A673 (cell line): ENCODE results near the gene BLOC1S2.

Experiments
- CTCF ChIP-seq: fragments of 300-800, 200-600 bp; sonication (generic); conservative IDR thresholded peaks from 2 replicates; pipeline ENCODE4 v1.5.1; 2017; ENCODE audit warnings: low read depth, mild to moderate bottlenecking, antibody characterized with exemption, low read length, moderate library complexity, mixed read lengths
- EZH2 ChIP-seq: fragments of 200-600 bp; sonication (generic); IDR thresholded peaks from 2 replicates; pipeline ENCODE4 v1.6.1; 2017; ENCODE audit warnings: borderline replicate concordance, low read depth, mild to moderate bottlenecking, mixed read lengths, antibody characterized with exemption, low read length; ENCODE audit not compliant: poor library complexity, severe bottlenecking

DNA sequence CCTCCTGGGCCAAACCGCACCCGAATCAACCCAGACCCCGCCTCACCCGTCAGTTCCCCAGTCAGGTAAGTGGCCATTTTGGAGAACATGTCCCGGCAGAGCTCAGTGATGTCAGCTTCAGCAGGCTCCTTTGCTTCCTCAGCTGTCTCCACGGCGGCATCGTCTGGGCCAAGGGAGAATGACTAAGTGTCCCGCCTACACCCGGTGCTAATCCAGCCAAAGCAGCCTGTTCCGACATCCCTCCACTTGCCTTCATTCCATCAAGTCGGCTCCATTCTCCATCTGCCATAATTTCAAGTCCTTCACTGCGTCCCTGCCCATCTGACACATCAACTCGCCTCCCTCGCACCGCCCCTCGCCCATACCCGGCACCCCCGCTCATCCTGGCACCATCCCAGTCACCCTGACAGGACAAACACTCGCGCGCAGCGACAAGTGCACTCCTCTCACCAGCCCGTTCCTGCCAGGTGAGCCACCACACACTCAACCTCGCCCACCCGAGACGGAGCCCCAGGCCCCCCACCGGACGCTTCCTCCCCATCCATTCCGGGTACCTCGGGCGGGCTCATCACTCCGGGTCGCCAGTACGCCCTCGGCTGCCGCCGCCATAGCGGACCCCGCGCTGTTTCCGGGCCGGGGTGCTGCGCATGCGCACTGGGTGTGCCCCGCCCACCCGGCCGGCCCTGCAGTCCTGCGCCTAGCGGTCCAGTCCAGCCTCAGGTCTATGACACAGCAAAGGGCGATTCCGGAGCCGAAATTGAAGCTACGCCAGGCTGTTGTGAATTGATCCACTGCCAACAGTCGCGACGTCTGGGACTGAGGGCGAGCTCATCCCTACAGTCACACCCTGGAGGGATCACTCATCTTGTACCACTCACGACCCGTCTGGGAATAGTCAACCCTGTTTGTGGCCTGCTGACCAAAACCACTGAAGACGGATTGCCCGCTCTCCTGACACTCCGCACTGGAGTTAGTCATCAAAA, at the start of gene BLOC1S2:
- TF ChIP-seq CTCF (no peak), EZH2 (no peak)
